ENCODE results near the gene TRIM36. TPM values are rescaled to one million over a fixed set of nuclear protein-coding genes. Genes with fewer than 3 reads are reported as not detected.

Gene TRIM36
- polyA plus RNA-seq, 10 donors, result 1.6 to 3.3 (median 2.8) TPM

- no peak for DNase-seq
Observed at GRCh38 chr5:115079924-115080623, 89.6 kb downstream of the TRIM36 start.

Other genes starting within 250 kb of the TRIM36 start
- 10 to 100 TPM; 14.4 to 24.9 (median 18.9) TPM for gene PGGT1B, start 93.0 kb upstream of the TRIM36 start, polyA plus RNA-seq (ENCODE audit: insufficient read length in 10 of 10)
- 10 to 100 TPM in 5 of 10 donors, 1 to 10 TPM in 5; 6.6 to 12.4 (median 9.7) TPM for gene CCDC112, start 126.7 kb upstream of the TRIM36 start, polyA plus RNA-seq (ENCODE audit: insufficient read length in 10 of 10)

Data from muscle of back (tissue), 11 donors.